ENCODE data around the gene EGLN3.

GRCh38 chr14:33908540-33909223 is 42.2 kb downstream of the EGLN3 start:
- TF ChIP-seq CTCF (IDR thresholded peaks at IDR 0.05; ENCODE audit: low read depth, low read length) (peak; percentile 43), EZH2phosphoT487 (IDR thresholded peaks at IDR 0.05; ENCODE audit: low read depth) (no peak)
